ENCODE data around the gene PCSK7.

Gene PCSK7

DNA sequence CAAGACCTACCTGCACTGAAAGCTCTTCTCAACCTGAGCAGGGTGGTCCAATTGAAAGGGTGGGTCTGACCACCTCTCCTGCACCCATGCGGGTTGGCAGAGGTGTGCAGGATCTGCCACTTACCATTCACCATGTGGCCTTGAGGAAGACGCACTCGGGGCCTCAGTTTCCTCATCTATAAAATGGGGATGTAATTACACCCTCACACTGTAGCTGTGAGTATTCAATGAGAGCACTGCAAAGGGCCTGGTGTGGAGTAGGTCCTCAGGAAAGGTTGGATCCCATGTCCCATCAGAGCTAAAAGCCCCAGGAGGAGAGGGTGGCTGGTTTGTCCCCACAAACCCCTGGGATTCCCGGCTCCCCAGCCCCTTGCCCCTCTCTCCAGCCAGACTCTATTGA is 33.3 kb downstream of the PCSK7 start:
- 61 to 72% methylated on average over 4 of the region's 4 CpGs for WGBS, 2 experiments
- peak overlapping the region; percentile 60 for H3K27ac ChIP-seq (ENCODE audit: insufficient read depth, low read depth, low read length, poor library complexity, severe bottlenecking)
- H3K4me3 ChIP-seq (ENCODE audit: insufficient read depth, low read depth, low read length), result peak overlapping the region; percentile 56
- H3K36me3 ChIP-seq (ENCODE audit: control insufficient read depth, insufficient read depth, low read length), result no peaks in the 10 kb centered on the region
- H3K4me1 ChIP-seq (ENCODE audit: control insufficient read depth, insufficient read depth, low read length), result peaks cover 40% of the 10 kb centered on the region
- H3K9me3 ChIP-seq (ENCODE audit: control insufficient read depth, low read length), result no peaks in the 10 kb centered on the region
- H3K27me3 ChIP-seq (ENCODE audit: control insufficient read depth, insufficient read depth, low read length, poor library complexity, severe bottlenecking), result no peaks in the 10 kb centered on the region

DNA sequence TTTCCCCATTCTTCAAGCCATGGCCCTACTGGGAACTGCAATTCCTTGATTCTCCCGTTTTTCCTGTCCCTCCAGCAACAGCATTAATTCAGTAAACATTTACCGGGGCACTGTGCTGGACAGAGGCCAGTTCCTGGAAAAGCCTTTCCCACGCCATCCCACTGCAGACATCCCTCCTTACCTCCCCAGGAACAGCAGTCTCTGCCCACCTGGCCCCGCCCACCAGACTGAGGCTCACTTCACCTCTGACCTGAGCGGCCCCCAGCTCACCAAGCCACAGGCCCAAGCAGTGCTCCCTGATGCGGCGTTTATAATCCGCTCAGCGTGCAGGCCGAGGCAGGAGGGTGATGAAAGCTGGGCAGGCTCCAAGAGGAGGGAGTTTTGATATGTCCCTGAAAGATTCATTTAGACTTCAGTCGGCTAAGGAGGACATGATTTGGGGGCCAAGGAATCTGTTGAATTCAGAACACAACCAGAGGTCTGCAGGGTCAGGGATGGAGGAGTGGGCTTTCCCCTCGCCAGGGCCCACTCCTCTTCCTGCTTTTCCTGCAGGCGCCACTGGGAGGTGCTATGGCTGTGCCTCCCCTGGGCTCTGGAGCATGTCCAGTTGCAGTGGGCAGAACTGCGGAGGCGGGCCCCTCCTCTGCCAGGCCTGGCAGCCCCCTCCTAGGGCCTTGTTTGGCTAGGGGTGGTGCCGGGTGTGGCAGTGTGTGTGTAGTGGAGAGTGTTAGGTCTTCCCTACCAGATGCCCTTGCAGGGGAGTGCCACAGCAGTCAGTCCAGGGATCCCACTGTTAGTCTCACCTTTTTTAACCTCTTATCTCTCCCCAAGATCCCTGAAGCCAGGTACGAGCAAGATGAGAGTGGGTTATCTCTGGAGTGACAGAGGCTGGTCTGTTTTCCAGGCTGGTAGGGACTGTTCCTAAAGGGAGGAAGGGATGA is 34.1 kb downstream of the PCSK7 start:
- H3K9me3 ChIP-seq (ENCODE audit: control insufficient read depth, low read length), result no peaks in the 10 kb centered on the region
- peaks cover 40% of the 10 kb centered on the region for H3K4me1 ChIP-seq (ENCODE audit: control insufficient read depth, insufficient read depth, low read length)
- 72 to 75% methylated on average over 16 to 17 of the region's 17 CpGs for WGBS, 2 experiments
- H3K4me3 ChIP-seq (ENCODE audit: insufficient read depth, low read depth, low read length), result no peak overlapping the region
- no peaks in the 10 kb centered on the region for H3K27me3 ChIP-seq (ENCODE audit: control insufficient read depth, insufficient read depth, low read length, poor library complexity, severe bottlenecking)
- no peaks in the 10 kb centered on the region for H3K36me3 ChIP-seq (ENCODE audit: control insufficient read depth, insufficient read depth, low read length)
- H3K27ac ChIP-seq (ENCODE audit: insufficient read depth, low read depth, low read length, poor library complexity, severe bottlenecking), result peak overlapping the region; percentile 55

GRCh38 chr11:117197006-117197405 is 34.9 kb downstream of the PCSK7 start:
- Histone ChIP-seq H3K9me3 (ENCODE audit: control insufficient read depth, low read length) (no peaks in the 10 kb centered on the region), H3K27ac (ENCODE audit: insufficient read depth, low read depth, low read length, poor library complexity, severe bottlenecking) (no peak overlapping the region), H3K36me3 (ENCODE audit: control insufficient read depth, insufficient read depth, low read length) (peaks cover 2% of the 10 kb centered on the region), H3K27me3 (ENCODE audit: control insufficient read depth, insufficient read depth, low read length, poor library complexity, severe bottlenecking) (no peaks in the 10 kb centered on the region), H3K4me3 (ENCODE audit: insufficient read depth, low read depth, low read length) (no peak overlapping the region), H3K4me1 (ENCODE audit: control insufficient read depth, insufficient read depth, low read length) (peaks cover 40% of the 10 kb centered on the region)
- 92 to 94% methylated on average over 7 of the region's 7 CpGs for WGBS, 2 experiments

- H3K27me3 ChIP-seq (ENCODE audit: control insufficient read depth, insufficient read depth, low read length, poor library complexity, severe bottlenecking), result no peaks in the 10 kb centered on the region
- no peak overlapping the region for H3K4me3 ChIP-seq (ENCODE audit: insufficient read depth, low read depth, low read length)
- peaks cover 31% of the 10 kb centered on the region for H3K4me1 ChIP-seq (ENCODE audit: control insufficient read depth, insufficient read depth, low read length)
- peaks cover 5% of the 10 kb centered on the region for H3K36me3 ChIP-seq (ENCODE audit: control insufficient read depth, insufficient read depth, low read length)
- no peaks in the 10 kb centered on the region for H3K9me3 ChIP-seq (ENCODE audit: control insufficient read depth, low read length)
- H3K27ac ChIP-seq (ENCODE audit: insufficient read depth, low read depth, low read length, poor library complexity, severe bottlenecking), result no peak overlapping the region
- 95% methylated on average over 19 of the region's 19 CpGs for WGBS, 2 experiments
These were observed 36.1 kb downstream of the PCSK7 start for GRCh38 chr11:117195761-117196160.

GRCh38 chr11:117195258-117195657 is 36.6 kb downstream of the PCSK7 start:
- Histone ChIP-seq H3K27me3 (ENCODE audit: control insufficient read depth, insufficient read depth, low read length, poor library complexity, severe bottlenecking) (no peaks in the 10 kb centered on the region), H3K9me3 (ENCODE audit: control insufficient read depth, low read length) (no peaks in the 10 kb centered on the region), H3K36me3 (ENCODE audit: control insufficient read depth, insufficient read depth, low read length) (peaks cover 5% of the 10 kb centered on the region), H3K4me1 (ENCODE audit: control insufficient read depth, insufficient read depth, low read length) (peaks cover 26% of the 10 kb centered on the region), H3K27ac (ENCODE audit: insufficient read depth, low read depth, low read length, poor library complexity, severe bottlenecking) (no peak overlapping the region), H3K4me3 (ENCODE audit: insufficient read depth, low read depth, low read length) (no peak overlapping the region)
- WGBS, 2 experiments, result 90 to 95% methylated on average over 4 of the region's 4 CpGs

DNA sequence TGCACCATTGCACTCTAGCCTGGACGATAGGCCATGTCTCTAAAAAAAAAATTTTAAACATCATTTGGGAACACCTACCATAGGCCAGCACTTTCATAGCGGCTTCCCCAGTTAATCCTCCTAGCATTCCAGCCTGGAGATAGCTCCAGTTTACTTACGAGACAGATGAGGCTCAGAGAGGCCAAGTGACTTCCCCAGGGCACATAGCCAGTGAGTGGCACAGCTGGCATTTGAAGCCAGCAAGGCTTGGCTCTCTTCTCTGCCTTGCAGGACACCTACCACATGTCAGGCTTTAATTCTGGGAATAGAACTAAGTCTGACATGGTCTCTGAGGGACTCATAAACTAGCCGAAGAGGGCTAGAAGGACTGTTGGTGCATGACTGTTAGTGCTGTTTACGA is 37.6 kb downstream of the PCSK7 start:
- WGBS, 2 experiments, result 86 to 87% methylated on average over 5 of the region's 5 CpGs
- H3K36me3 ChIP-seq (ENCODE audit: control insufficient read depth, insufficient read depth, low read length), result peaks cover 5% of the 10 kb centered on the region
- no peak overlapping the region for H3K27ac ChIP-seq (ENCODE audit: insufficient read depth, low read depth, low read length, poor library complexity, severe bottlenecking)

DNA sequence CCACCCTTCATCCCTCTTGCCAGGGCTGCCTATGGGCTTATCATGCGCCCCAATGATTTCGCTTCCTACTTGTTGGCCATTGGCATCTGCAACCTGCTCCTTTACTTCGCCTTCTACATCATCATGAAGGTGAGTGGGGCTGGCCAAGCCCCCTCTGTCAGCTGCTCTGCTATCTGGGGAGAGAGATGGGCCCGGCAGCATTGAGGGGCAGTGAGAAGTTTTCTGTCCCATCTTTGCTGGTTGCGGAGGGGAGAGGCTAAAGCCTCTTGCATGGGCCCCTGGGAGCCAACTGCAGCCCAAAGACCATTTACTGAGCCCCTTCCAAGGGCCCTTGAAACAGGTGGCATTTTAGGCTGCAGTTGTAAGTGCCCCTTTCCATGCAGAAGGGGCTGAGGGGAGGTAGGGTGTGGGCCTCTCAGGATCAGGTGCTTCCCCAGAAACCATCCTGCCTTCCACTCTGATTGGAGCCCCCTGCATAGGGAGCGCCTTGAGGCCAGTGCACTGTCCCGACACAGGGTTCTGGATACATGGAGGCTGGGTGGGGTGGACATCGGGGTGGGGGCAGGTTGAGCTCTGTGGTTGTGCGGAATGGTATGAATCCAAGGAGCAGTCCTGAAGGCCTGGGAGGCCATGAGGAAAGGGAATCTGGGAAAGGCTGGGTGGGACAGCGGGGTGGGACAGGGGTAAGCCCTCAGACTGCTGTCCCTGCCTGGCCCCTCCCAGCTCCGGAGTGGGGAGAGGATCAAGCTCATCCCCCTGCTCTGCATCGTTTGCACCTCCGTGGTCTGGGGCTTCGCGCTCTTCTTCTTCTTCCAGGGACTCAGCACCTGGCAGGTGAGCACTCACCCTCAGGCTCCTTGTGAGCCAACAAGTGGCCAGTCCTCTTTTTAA is 38.5 kb downstream of the PCSK7 start:
- Histone ChIP-seq H3K4me1 (ENCODE audit: control insufficient read depth, insufficient read depth, low read length) (peaks cover 8% of the 10 kb centered on the region), H3K4me3 (ENCODE audit: insufficient read depth, low read depth, low read length) (no peak overlapping the region), H3K27me3 (ENCODE audit: control insufficient read depth, insufficient read depth, low read length, poor library complexity, severe bottlenecking) (no peaks in the 10 kb centered on the region), H3K9me3 (ENCODE audit: control insufficient read depth, low read length) (no peaks in the 10 kb centered on the region), H3K27ac (ENCODE audit: insufficient read depth, low read depth, low read length, poor library complexity, severe bottlenecking) (no peak overlapping the region), H3K36me3 (ENCODE audit: control insufficient read depth, insufficient read depth, low read length) (peaks cover 5% of the 10 kb centered on the region)
- 94 to 96% methylated on average over 15 of the region's 15 CpGs for WGBS, 2 experiments

More for the DNA sequence above, 37.6 kb downstream of the PCSK7 start:
- Histone ChIP-seq H3K4me1 (ENCODE audit: control insufficient read depth, insufficient read depth, low read length) (peaks cover 16% of the 10 kb centered on the region), H3K27me3 (ENCODE audit: control insufficient read depth, insufficient read depth, low read length, poor library complexity, severe bottlenecking) (no peaks in the 10 kb centered on the region), H3K4me3 (ENCODE audit: insufficient read depth, low read depth, low read length) (no peak overlapping the region), H3K9me3 (ENCODE audit: control insufficient read depth, low read length) (no peaks in the 10 kb centered on the region)

DNA sequence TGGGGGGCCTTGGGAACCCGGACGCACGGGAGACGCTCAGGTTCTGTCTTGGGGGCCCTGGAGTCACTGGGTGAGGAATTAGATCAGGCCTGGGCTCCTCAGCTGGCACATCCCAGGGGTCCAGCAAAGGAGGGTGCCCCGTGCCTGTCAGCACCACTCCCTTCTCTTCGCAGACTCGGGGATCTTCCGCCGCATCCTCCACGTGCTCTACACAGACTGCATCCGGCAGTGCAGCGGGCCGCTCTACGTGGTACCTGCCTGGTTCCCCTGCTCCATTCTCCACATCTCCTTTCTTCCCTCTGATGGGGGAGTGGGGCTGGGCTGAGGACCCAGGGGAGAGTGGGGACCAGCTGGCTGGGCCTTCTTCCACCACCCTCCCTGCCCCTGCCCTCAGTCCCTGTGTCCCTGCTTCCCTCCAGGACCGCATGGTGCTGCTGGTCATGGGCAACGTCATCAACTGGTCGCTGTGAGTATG is 39.4 kb downstream of the PCSK7 start:
- WGBS, 2 experiments, result 94% methylated on average over 17 of the region's 17 CpGs
- no peak overlapping the region for H3K27ac ChIP-seq (ENCODE audit: insufficient read depth, low read depth, low read length, poor library complexity, severe bottlenecking)
- no peak overlapping the region for H3K4me3 ChIP-seq (ENCODE audit: insufficient read depth, low read depth, low read length)
- no peaks in the 10 kb centered on the region for H3K27me3 ChIP-seq (ENCODE audit: control insufficient read depth, insufficient read depth, low read length, poor library complexity, severe bottlenecking)
- peaks cover 5% of the 10 kb centered on the region for H3K36me3 ChIP-seq (ENCODE audit: control insufficient read depth, insufficient read depth, low read length)
- H3K4me1 ChIP-seq (ENCODE audit: control insufficient read depth, insufficient read depth, low read length), result no peaks in the 10 kb centered on the region
- H3K9me3 ChIP-seq (ENCODE audit: control insufficient read depth, low read length), result no peaks in the 10 kb centered on the region

GRCh38 chr11:117191680-117192400 is 40.0 kb downstream of the PCSK7 start:
- peaks cover 5% of the 10 kb centered on the region for H3K36me3 ChIP-seq (ENCODE audit: control insufficient read depth, insufficient read depth, low read length)
- H3K27ac ChIP-seq (ENCODE audit: insufficient read depth, low read depth, low read length, poor library complexity, severe bottlenecking), result no peak overlapping the region
- H3K27me3 ChIP-seq (ENCODE audit: control insufficient read depth, insufficient read depth, low read length, poor library complexity, severe bottlenecking), result no peaks in the 10 kb centered on the region
- WGBS, 2 experiments, result 94 to 96% methylated on average over 26 of the region's 26 CpGs
- H3K4me1 ChIP-seq (ENCODE audit: control insufficient read depth, insufficient read depth, low read length), result no peaks in the 10 kb centered on the region
- no peak overlapping the region for H3K4me3 ChIP-seq (ENCODE audit: insufficient read depth, low read depth, low read length)
- no peaks in the 10 kb centered on the region for H3K9me3 ChIP-seq (ENCODE audit: control insufficient read depth, low read length)

Measured in ectodermal cell (in vitro differentiated cells).